Ishikawa (cell line): ENCODE results near the gene LARP4B.

ENCODE experiments used
- CEBPB ChIP-seq: IDR thresholded peaks from 2 replicates; pipeline ENCODE4 v1.6.1; 2012
- CREB1 ChIP-seq: IDR thresholded peaks from 2 replicates; pipeline ENCODE4 v1.6.1; 2012; ENCODE audit warnings: low read depth
- EGR1 ChIP-seq: IDR thresholded peaks from 2 replicates; pipeline ENCODE4 v1.6.1; 2012
- EP300 ChIP-seq: IDR thresholded peaks from 2 replicates; pipeline ENCODE4 v1.6.1; 2012; ENCODE audit warnings: borderline replicate concordance
- FOXM1 ChIP-seq: IDR thresholded peaks from 2 replicates; pipeline ENCODE4 v1.6.1; 2012; ENCODE audit warnings: low read depth, borderline replicate concordance
- NFIC ChIP-seq: IDR thresholded peaks from 2 replicates; pipeline ENCODE4 v1.6.1; 2012
- RAD21 ChIP-seq: IDR thresholded peaks from 2 replicates; pipeline ENCODE4 v1.6.1; 2012; ENCODE audit warnings: low read depth
- TAF1 ChIP-seq: IDR thresholded peaks from 2 replicates; pipeline ENCODE4 v1.6.1; 2012; ENCODE audit warnings: low read depth, mild to moderate bottlenecking
- USF1 ChIP-seq: IDR thresholded peaks from 2 replicates; pipeline ENCODE4 v1.6.1; 2012
- YY1 ChIP-seq: IDR thresholded peaks from 2 replicates; pipeline ENCODE4 v1.6.1; 2012; ENCODE audit warnings: low read depth
- TF ChIP-seq, protein P1 (sequence below): IDR thresholded peaks from 2 replicates; pipeline ENCODE4 v1.6.1; 2012; ENCODE audit warnings: low read depth, mild to moderate bottlenecking
- TF ChIP-seq, protein P2 (sequence below): IDR thresholded peaks from 2 replicates; pipeline ENCODE4 v1.6.1; 2012

GRCh38 chr10:853017-853416 lies 78.5 kb downstream of the LARP4B start:
- TF ChIP-seq YY1 (no peak), NFIC (no peak), EGR1 (no peak), EP300 (no peak), USF1 (no peak), TAF1 (no peak), CEBPB (no peak), CREB1 (no peak), RAD21 (no peak), FOXM1 (no peak)
- TF ChIP-seq, protein P1, sequence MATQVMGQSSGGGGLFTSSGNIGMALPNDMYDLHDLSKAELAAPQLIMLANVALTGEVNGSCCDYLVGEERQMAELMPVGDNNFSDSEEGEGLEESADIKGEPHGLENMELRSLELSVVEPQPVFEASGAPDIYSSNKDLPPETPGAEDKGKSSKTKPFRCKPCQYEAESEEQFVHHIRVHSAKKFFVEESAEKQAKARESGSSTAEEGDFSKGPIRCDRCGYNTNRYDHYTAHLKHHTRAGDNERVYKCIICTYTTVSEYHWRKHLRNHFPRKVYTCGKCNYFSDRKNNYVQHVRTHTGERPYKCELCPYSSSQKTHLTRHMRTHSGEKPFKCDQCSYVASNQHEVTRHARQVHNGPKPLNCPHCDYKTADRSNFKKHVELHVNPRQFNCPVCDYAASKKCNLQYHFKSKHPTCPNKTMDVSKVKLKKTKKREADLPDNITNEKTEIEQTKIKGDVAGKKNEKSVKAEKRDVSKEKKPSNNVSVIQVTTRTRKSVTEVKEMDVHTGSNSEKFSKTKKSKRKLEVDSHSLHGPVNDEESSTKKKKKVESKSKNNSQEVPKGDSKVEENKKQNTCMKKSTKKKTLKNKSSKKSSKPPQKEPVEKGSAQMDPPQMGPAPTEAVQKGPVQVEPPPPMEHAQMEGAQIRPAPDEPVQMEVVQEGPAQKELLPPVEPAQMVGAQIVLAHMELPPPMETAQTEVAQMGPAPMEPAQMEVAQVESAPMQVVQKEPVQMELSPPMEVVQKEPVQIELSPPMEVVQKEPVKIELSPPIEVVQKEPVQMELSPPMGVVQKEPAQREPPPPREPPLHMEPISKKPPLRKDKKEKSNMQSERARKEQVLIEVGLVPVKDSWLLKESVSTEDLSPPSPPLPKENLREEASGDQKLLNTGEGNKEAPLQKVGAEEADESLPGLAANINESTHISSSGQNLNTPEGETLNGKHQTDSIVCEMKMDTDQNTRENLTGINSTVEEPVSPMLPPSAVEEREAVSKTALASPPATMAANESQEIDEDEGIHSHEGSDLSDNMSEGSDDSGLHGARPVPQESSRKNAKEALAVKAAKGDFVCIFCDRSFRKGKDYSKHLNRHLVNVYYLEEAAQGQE, result no peak
- TF ChIP-seq, protein P2, sequence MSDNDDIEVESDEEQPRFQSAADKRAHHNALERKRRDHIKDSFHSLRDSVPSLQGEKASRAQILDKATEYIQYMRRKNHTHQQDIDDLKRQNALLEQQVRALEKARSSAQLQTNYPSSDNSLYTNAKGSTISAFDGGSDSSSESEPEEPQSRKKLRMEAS, result no peak
